ENCODE measurements around the gene HJV.
"Not testable (repeated sequence)": the region's sequence is repeated elsewhere in the genome, so short reads cannot be mapped to it uniquely, and the experiment has no call there.

Gene HJV

GRCh38 chr1:146021622-146022402, at the start of gene HJV:
Gene HJV (minus strand): TSS chr1:146021735. CDS start chr1:146020231, 1,504 bp downstream.
- no peak within 1 kb of the TSS for H3K27ac ChIP-seq

GRCh38 chr1:146059148-146059547, 37.6 kb upstream of the HJV start:
- H3K4me3 ChIP-seq, H3K27ac ChIP-seq: not testable (repeated sequence)

More at GRCh38 chr1:146021622-146022402, at the start of gene HJV:
- H3K4me3 ChIP-seq, result no peak within 1 kb of the TSS

GRCh38 chr1:146051852-146052676, 30.5 kb upstream of the HJV start:
- H3K27ac ChIP-seq, result peak overlapping the region in 20 of 21 experiments; percentile 44 to 96 (median 86)
- peak overlapping the region; percentile 7 to 35 (median 24) for H3K4me3 ChIP-seq

GRCh38 chr1:146051452-146051851, 29.9 kb upstream of the HJV start:
- Histone ChIP-seq H3K4me3 (peak overlapping the region in 6 of 7 experiments; percentile 7 to 35 (median 28)), H3K27ac (peak overlapping the region in 19 of 21 experiments; percentile 73 to 96 (median 87))

- H3K4me3 ChIP-seq, H3K27ac ChIP-seq: not testable (repeated sequence)
Measured at GRCh38 chr1:146050652-146050963, 29.1 kb upstream of the HJV start.

GRCh38 chr1:146049866-146050651, 28.5 kb upstream of the HJV start:
- H3K27ac ChIP-seq, result not testable (repeated sequence)

GRCh38 chr1:146049436-146049835, 27.9 kb upstream of the HJV start:
- Histone ChIP-seq H3K4me3 (no peak overlapping the region), H3K27ac (no peak overlapping the region)

More at GRCh38 chr1:146049866-146050651, 28.5 kb upstream of the HJV start:
- not testable (repeated sequence) for H3K4me3 ChIP-seq

- not testable (repeated sequence) for H3K27ac ChIP-seq
Measured at GRCh38 chr1:146048514-146049115, 27.1 kb upstream of the HJV start.

GRCh38 chr1:146046664-146047063, 25.1 kb upstream of the HJV start:
- H3K4me3 ChIP-seq, result no peak overlapping the region
- no peak overlapping the region for H3K27ac ChIP-seq

More at GRCh38 chr1:146048514-146049115, 27.1 kb upstream of the HJV start:
- not testable (repeated sequence) for H3K4me3 ChIP-seq

GRCh38 chr1:146039844-146040194, 18.3 kb upstream of the HJV start:
- H3K27ac ChIP-seq, result peak overlapping the region in 4 of 21 experiments; percentile 34 to 85 (median 81)
- H3K4me3 ChIP-seq, result peak overlapping the region in 3 of 7 experiments; percentile 59 to 64 (median 60)

- H3K4me3 ChIP-seq, result peak overlapping the region; percentile 40 to 64 (median 60)
- peak overlapping the region in 20 of 21 experiments; percentile 37 to 95 (median 80) for H3K27ac ChIP-seq
Measured at GRCh38 chr1:146036965-146037646, 15.6 kb upstream of the HJV start.

- H3K4me3 ChIP-seq, result peak overlapping the region; percentile 40 to 64 (median 60)
- H3K27ac ChIP-seq, result peak overlapping the region in 6 of 21 experiments; percentile 11 to 90 (median 64)
Measured at GRCh38 chr1:146036241-146036964, 14.9 kb upstream of the HJV start.

- H3K27ac ChIP-seq, result peak overlapping the region in 2 of 21 experiments; percentile 20 to 31
- H3K4me3 ChIP-seq, result peak overlapping the region in 5 of 7 experiments; percentile 8 to 64 (median 25)
Measured at GRCh38 chr1:146035048-146035423, 13.5 kb upstream of the HJV start.

- Histone ChIP-seq H3K4me3 (no peak overlapping the region), H3K27ac (no peak overlapping the region)
Measured at GRCh38 chr1:146032631-146033219, 11.2 kb upstream of the HJV start.

GRCh38 chr1:146031476-146031875, 9.9 kb upstream of the HJV start:
- H3K4me3 ChIP-seq, result no peak overlapping the region
- H3K27ac ChIP-seq, result no peak overlapping the region

GRCh38 chr1:146029117-146029516, 7.6 kb upstream of the HJV start:
- H3K27ac ChIP-seq, result no peak overlapping the region

GRCh38 chr1:146026650-146027049, 5.1 kb upstream of the HJV start:
- H3K4me3 ChIP-seq, H3K27ac ChIP-seq: not testable (repeated sequence)

More at GRCh38 chr1:146029117-146029516, 7.6 kb upstream of the HJV start:
- no peak overlapping the region for H3K4me3 ChIP-seq
